HL-60/S4 treated with phorbol 12-myristate 13-acetate at 8.2 ng/mL for 4 days and 3 days (cell line): ENCODE results near the gene CFTR.
"Not testable (repeated sequence)": the region's sequence is repeated elsewhere in the genome, so short reads cannot be mapped to it uniquely, and the experiment has no call there.

ENCODE experiments used
- in situ Hi-C: fragments of 300-500 bp; cut with MboI; formaldehyde crosslinking; loops from 2 replicates; pipeline ENCODE4 v1.15.0; 2022; ENCODE audit warnings: low sequenced_read_pairs

The CFTR gene

GRCh38 chr7:117682681-117683385 is 203.0 kb downstream of the CFTR start:
- in situ Hi-C loops, result no loop called here

- in situ Hi-C loops, result no loop called here
These were observed 203.8 kb downstream of the CFTR start for GRCh38 chr7:117683430-117684175.

GRCh38 chr7:117685795-117686194 is 206.0 kb downstream of the CFTR start:
- in situ Hi-C loops, result no loop called here

GRCh38 chr7:117686311-117686935 is 206.6 kb downstream of the CFTR start:
- in situ Hi-C loops, result no loop called here

GRCh38 chr7:117688126-117688525 is 208.3 kb downstream of the CFTR start:
- in situ Hi-C loops, result no loop called here

- in situ Hi-C loops, result no loop called here
These were observed 209.6 kb downstream of the CFTR start for GRCh38 chr7:117689406-117689805.

GRCh38 chr7:117690147-117690546 is 210.3 kb downstream of the CFTR start:
- in situ Hi-C loops, result no loop called here

- in situ Hi-C loops, result no loop called here
These were observed 212.5 kb downstream of the CFTR start for GRCh38 chr7:117692338-117692737.

GRCh38 chr7:117698018-117698417 is 218.2 kb downstream of the CFTR start:
- in situ Hi-C loops, result no loop called here

- in situ Hi-C loops, result no loop called here
These were observed 224.2 kb downstream of the CFTR start for GRCh38 chr7:117704063-117704462.

GRCh38 chr7:117705630-117706029 is 225.8 kb downstream of the CFTR start:
- in situ Hi-C loops, result no loop called here

GRCh38 chr7:117706210-117706609 is 226.4 kb downstream of the CFTR start:
- in situ Hi-C loops, result no loop called here

- in situ Hi-C loops, result no loop called here
These were observed 227.3 kb downstream of the CFTR start for GRCh38 chr7:117707080-117707479.

GRCh38 chr7:117708173-117708572 is 228.3 kb downstream of the CFTR start:
- in situ Hi-C loops, result not testable (repeated sequence)

GRCh38 chr7:117711556-117711955 is 231.7 kb downstream of the CFTR start:
- in situ Hi-C loops, result no loop called here

GRCh38 chr7:117715784-117716445 is 236.1 kb downstream of the CFTR start:
- in situ Hi-C loops, result no loop called here

- in situ Hi-C loops, result no loop called here
These were observed 237.0 kb downstream of the CFTR start for GRCh38 chr7:117716707-117717299.

- in situ Hi-C loops, result no loop called here
These were observed 237.5 kb downstream of the CFTR start for GRCh38 chr7:117717357-117717756.
